B cell (primary cell): Measurements from ENCODE around the gene RBM19. TPM values are rescaled to one million over a fixed set of nuclear protein-coding genes. Genes with fewer than 3 reads are reported as not detected.

Experiments used
- ATAC-seq: fragments of 200-7000 bp; cut with Tn5 transposase; one replicate; pipeline ENCODE4 v1.10.0; 2021; ENCODE audit warnings: low read depth, mild to moderate bottlenecking, moderate number of reproducible peaks, moderate library complexity
- CTCF ChIA-PET: fragments of 350-600 bp; sonication (Branson Sonifier 250); formaldehyde crosslinking; loops from one replicate; lab custom pipeline; 2021; ENCODE audit warnings: antibody characterized with exemption, inconsistent platforms; lab: Charles Lee
- POLR2A ChIA-PET: fragments of 350-600 bp; sonication (Branson Sonifier 250); formaldehyde crosslinking; loops from one replicate; lab custom pipeline; 2021; ENCODE audit warnings: antibody characterized with exemption; lab: Charles Lee
- DNase-seq: peaks from one replicate; pipeline ENCODE4 v3.0.0; 2013
- H2AFZ ChIP-seq: 2 replicates; pipeline ENCODE4 v1.6.1; 2012; ENCODE audit warnings: mild to moderate bottlenecking, low read depth, low read length; ENCODE audit not compliant: insufficient read depth, poor library complexity, severe bottlenecking
- H3K27ac ChIP-seq, 2 donors: 1 replicate in 1 of 2; 2 replicates in 1 of 2; pipeline ENCODE4 v1.5.1; 2012 to 2013; ENCODE audit warnings: low read length in 2 of 2, mild to moderate bottlenecking in 2 of 2, moderate library complexity in 1 of 2
- H3K27me3 ChIP-seq, 4 experiments: fragments of 200-600 bp in 1 of 4; sonication (generic) in 1 of 4; replicated peaks in 1 of 4; 1 replicate in 2 of 4; 2 replicates in 2 of 4; pipeline versions ENCODE4 v1.6.1 to v1.7.0; 2013 to 2016; ENCODE audit warnings: low read length in 3 of 4, mild to moderate bottlenecking in 2 of 4, mixed read lengths in 1 of 4, moderate library complexity in 1 of 4; ENCODE audit not compliant: insufficient read depth in 4 of 4, control insufficient read depth in 3 of 4; ENCODE audit errors: control extremely low read depth in 1 of 4
- H3K36me3 ChIP-seq, 2 experiments: replicated peaks in 1 of 2; 1 replicate in 1 of 2; 2 replicates in 1 of 2; pipeline versions ENCODE4 v1.6.1 to v1.7.1; 2013; ENCODE audit warnings: low read length in 1 of 2; ENCODE audit not compliant: insufficient read depth in 2 of 2, control insufficient read depth in 1 of 2; ENCODE audit errors: control extremely low read depth in 1 of 2, extremely low read depth in 1 of 2
- H3K4me1 ChIP-seq, 2 donors: fragments of 200-600 bp in 1 of 2; sonication (generic) in 1 of 2; 1 replicate in 1 of 2; 2 replicates in 1 of 2; pipeline versions ENCODE4 v1.5.1 to v1.6.1; 2013 to 2017; ENCODE audit warnings: low read length in 2 of 2; ENCODE audit not compliant: control insufficient read depth in 2 of 2, insufficient read depth in 2 of 2
- H3K4me2 ChIP-seq: replicated peaks from 2 replicates; pipeline ENCODE3; 2012; ENCODE audit warnings: mild to moderate bottlenecking, low read depth, low read length; ENCODE audit not compliant: poor library complexity, severe bottlenecking
- H3K4me3 ChIP-seq, 5 experiments: fragments of 200-600 bp in 1 of 5; sonication (generic) in 1 of 5; 1 replicate in 3 of 5; 2 replicates in 2 of 5; pipeline versions ENCODE4 v1.5.1 to v1.7.0; 2011 to 2016; ENCODE audit warnings: low read length in 4 of 5, mild to moderate bottlenecking in 4 of 5, low read depth in 2 of 5, control low read depth in 1 of 5, moderate library complexity in 1 of 5; ENCODE audit not compliant: insufficient read depth in 1 of 5; ENCODE audit errors: control extremely low read depth in 1 of 5, extremely low read depth in 1 of 5
- H3K79me2 ChIP-seq: fragments of 200-600 bp; sonication (generic); one replicate; pipeline ENCODE4 v1.6.0; 2016; ENCODE audit warnings: low read length; ENCODE audit not compliant: control insufficient read depth, insufficient read depth
- H3K9ac ChIP-seq: fragments of 200-600 bp; sonication (generic); 2 replicates; pipeline ENCODE4 v1.6.1; 2017; ENCODE audit warnings: mild to moderate bottlenecking, low read length, moderate library complexity
- H3K9me3 ChIP-seq, 3 donors: one replicate each; pipeline versions ENCODE4 v1.6.1 to v1.7.1; 2013; ENCODE audit warnings: low read length in 2 of 3; ENCODE audit not compliant: control insufficient read depth in 2 of 3, insufficient read depth in 1 of 3; ENCODE audit errors: control extremely low read depth in 1 of 3
- H4K20me1 ChIP-seq: 2 replicates; pipeline ENCODE4 v1.6.0; 2012; ENCODE audit warnings: mild to moderate bottlenecking, low read length; ENCODE audit not compliant: insufficient read depth, control insufficient read depth, poor library complexity, severe bottlenecking
- H3K27ac Mint-ChIP-seq: one replicate; pipeline ENCODE4 v1.8.0; 2021; ENCODE audit warnings: mixed read lengths
- H3K27me3 Mint-ChIP-seq: one replicate; pipeline ENCODE4 v1.8.0; 2021; ENCODE audit warnings: mixed read lengths
- H3K4me1 Mint-ChIP-seq: one replicate; pipeline ENCODE4 v1.8.0; 2021; ENCODE audit warnings: mixed read lengths
- H3K4me3 Mint-ChIP-seq: one replicate; pipeline ENCODE4 v1.8.0; 2021; ENCODE audit warnings: mixed read lengths
- H3K9me3 Mint-ChIP-seq: one replicate; pipeline ENCODE4 v1.8.0; 2022; ENCODE audit warnings: mixed read lengths; ENCODE audit not compliant: insufficient read depth
- EZH2 ChIP-seq: IDR thresholded peaks from 2 replicates; pipeline ENCODE4 v1.6.1; 2012; ENCODE audit warnings: borderline replicate concordance, low read depth, mild to moderate bottlenecking, moderate library complexity, low read length; ENCODE audit not compliant: insufficient read depth, poor library complexity, severe bottlenecking
- WGBS: methylation state at CpG from one replicate; pipeline ENCODE4 v1.1.5; 2013; ENCODE audit warnings: missing lambda C conversion rate; ENCODE audit not compliant: insufficient coverage; 5-methylcytosine and 5-hydroxymethylcytosine counted together
- intact Hi-C: fragments of 100-400 bp; cut with micrococcal nuclease; formaldehyde crosslinking; loops from one replicate; pipeline ENCODE4 v1.10.0; 2022
- polyA plus RNA-seq: library from polyadenylated mRNA; depleted of rRNA; stranded (reverse); fragments of >200 nt; gene quantifications from 2 replicates; pipeline ENCODE4 v1.2.3, GENCODE V29; 2012
- total RNA-seq, 2 donors: library from RNA; stranded (reverse); fragments of 120-200 nt in 1 of 2; gene quantifications; 1 replicate in 1 of 2; 2 replicates in 1 of 2; pipeline versions ENCODE4 v1.2.3 to v1.2.4, GENCODE V29; 2013 to 2022
- TF ChIP-seq, protein P1 (sequence below): fragments of 200-600 bp; IDR thresholded peaks from one replicate; pipeline ENCODE4 v1.8.0; 2022; ENCODE audit warnings: antibody characterized with exemption, mild to moderate bottlenecking

RBM19 gene
- total and polyA plus RNA-seq, 2 donors (not counting 1 experiment from before 2014, with no cell fraction given) = 43.1 to 90.0 TPM

DNA sequence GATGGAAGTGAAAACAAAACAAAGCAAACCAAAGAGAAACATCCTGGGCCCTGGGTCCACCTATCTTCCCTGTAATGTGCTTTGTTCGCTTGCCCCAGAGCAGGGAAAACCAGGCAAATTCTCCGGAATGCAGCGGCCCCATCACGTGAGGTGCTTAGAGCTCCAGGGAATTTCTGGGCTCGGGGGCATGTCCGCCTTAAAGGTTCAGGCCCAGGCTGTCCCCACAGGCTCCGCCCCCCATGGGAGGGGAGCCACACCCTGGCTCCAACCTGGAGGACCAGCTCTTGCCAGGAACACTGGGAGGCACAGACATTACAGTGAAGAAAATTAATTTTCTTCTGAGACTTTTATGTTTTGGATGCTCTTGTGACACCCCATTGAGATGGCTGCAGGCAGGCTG, 69.9 kb downstream of the RBM19 start:
- POLR2A ChIA-PET = no interaction called here
- Histone ChIP-seq H3K9ac (no peak overlapping the region), H3K27ac (no peak overlapping the region), H3K4me2 (no peak overlapping the region), H3K4me1 (no peaks in the 10 kb centered on the region), H3K79me2 (no peaks in the 10 kb centered on the region), H3K9me3 (no peaks in the 10 kb centered on the region), H3K27me3 (no peaks in the 10 kb centered on the region), H4K20me1 (no peaks in the 10 kb centered on the region), H3K36me3 (peaks cover 7 to 25% of the 10 kb centered on the region in 2 experiments), H2AFZ (no peak overlapping the region), H3K4me3 (no peak overlapping the region)
- Mint-ChIP-seq H3K4me1 (no peaks in the 10 kb centered on the region), H3K27ac (no peak overlapping the region), H3K9me3 (no peaks in the 10 kb centered on the region), H3K27me3 (no peaks in the 10 kb centered on the region), H3K4me3 (no peak overlapping the region)
- ATAC-seq = no peak
- CTCF ChIA-PET = no interaction called here
- WGBS = 98% methylated on average over 7 of the region's 7 CpGs
- no peak for DNase-seq
- no peak for TF ChIP-seq EZH2
- TF ChIP-seq, protein P1, sequence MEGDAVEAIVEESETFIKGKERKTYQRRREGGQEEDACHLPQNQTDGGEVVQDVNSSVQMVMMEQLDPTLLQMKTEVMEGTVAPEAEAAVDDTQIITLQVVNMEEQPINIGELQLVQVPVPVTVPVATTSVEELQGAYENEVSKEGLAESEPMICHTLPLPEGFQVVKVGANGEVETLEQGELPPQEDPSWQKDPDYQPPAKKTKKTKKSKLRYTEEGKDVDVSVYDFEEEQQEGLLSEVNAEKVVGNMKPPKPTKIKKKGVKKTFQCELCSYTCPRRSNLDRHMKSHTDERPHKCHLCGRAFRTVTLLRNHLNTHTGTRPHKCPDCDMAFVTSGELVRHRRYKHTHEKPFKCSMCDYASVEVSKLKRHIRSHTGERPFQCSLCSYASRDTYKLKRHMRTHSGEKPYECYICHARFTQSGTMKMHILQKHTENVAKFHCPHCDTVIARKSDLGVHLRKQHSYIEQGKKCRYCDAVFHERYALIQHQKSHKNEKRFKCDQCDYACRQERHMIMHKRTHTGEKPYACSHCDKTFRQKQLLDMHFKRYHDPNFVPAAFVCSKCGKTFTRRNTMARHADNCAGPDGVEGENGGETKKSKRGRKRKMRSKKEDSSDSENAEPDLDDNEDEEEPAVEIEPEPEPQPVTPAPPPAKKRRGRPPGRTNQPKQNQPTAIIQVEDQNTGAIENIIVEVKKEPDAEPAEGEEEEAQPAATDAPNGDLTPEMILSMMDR = no peak
- intact Hi-C loops = no loop called here

DNA sequence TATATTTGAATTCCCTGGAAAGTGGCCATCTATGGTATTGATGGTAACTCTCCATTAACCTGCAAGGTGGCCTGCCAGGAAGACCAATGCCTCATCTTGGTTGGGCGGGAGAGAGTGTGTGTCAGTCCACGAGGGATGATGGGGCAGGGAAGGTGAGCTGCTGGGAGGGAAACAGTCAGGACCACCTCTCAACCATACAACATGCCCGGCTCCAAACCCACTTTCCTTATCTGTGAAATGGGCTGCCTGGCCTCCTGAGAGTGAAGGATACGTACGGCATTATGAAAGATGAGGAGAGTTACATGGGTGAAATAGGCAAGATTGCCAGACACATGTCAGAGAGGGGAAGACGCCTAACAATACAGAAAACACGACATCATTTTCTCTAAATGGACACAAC, 70.9 kb downstream of the RBM19 start:
- H3K9ac ChIP-seq = no peak overlapping the region
- no peak overlapping the region for H3K27ac ChIP-seq
- H2AFZ ChIP-seq = no peak overlapping the region
- intact Hi-C loops = no loop called here
- H3K79me2 ChIP-seq = no peaks in the 10 kb centered on the region
- WGBS = no CpG with 5 or more reads among the region's 7 CpGs
- H3K36me3 ChIP-seq = peaks cover 7 to 22% of the 10 kb centered on the region in 2 experiments
- Mint-ChIP-seq H3K4me1 (no peaks in the 10 kb centered on the region), H3K27me3 (no peaks in the 10 kb centered on the region), H3K9me3 (no peaks in the 10 kb centered on the region), H3K27ac (no peak overlapping the region), H3K4me3 (no peak overlapping the region)
- ChIA-PET CTCF (no interaction called here), POLR2A (no interaction called here)
- H3K9me3 ChIP-seq = no peaks in the 10 kb centered on the region
- H3K4me3 ChIP-seq = no peak overlapping the region
- no peak overlapping the region for H3K4me2 ChIP-seq
- no peaks in the 10 kb centered on the region for H4K20me1 ChIP-seq
- H3K4me1 ChIP-seq = no peaks in the 10 kb centered on the region
- DNase-seq = no peak
- H3K27me3 ChIP-seq = no peaks in the 10 kb centered on the region
- no peak for TF ChIP-seq EZH2
- no peak for ATAC-seq
